GM10266 (cell line): Measurements from ENCODE around the gene SRSF5.

Experiments used
- DNase-seq: peaks from one replicate; pipeline ENCODE4 v3.0.0; 2012; ENCODE audit errors: extremely low spot score
- CTCF ChIP-seq: IDR thresholded peaks from 2 replicates; pipeline ENCODE4 v1.5.1; 2012; ENCODE audit warnings: mild to moderate bottlenecking, low read depth; ENCODE audit not compliant: control insufficient read depth, insufficient read depth; ENCODE audit errors: missing control alignments

The SRSF5 gene

GRCh38 chr14:69749956-69750355, 17.0 kb upstream of the SRSF5 start:
- no peak for DNase-seq
- no peak for TF ChIP-seq CTCF

- no peak for DNase-seq
- TF ChIP-seq CTCF = no peak
Measured at GRCh38 chr14:69750495-69750894, 16.4 kb upstream of the SRSF5 start.

GRCh38 chr14:69752773-69753172, 14.2 kb upstream of the SRSF5 start:
- TF ChIP-seq CTCF = no peak

GRCh38 chr14:69753860-69754259, 13.1 kb upstream of the SRSF5 start:
- DNase-seq = no peak
- no peak for TF ChIP-seq CTCF

More at GRCh38 chr14:69752773-69753172, 14.2 kb upstream of the SRSF5 start:
- no peak for DNase-seq

- TF ChIP-seq CTCF = no peak
- DNase-seq = no peak
Measured at GRCh38 chr14:69754487-69754886, 12.5 kb upstream of the SRSF5 start.

GRCh38 chr14:69755296-69755695, 11.6 kb upstream of the SRSF5 start:
- no peak for DNase-seq
- no peak for TF ChIP-seq CTCF

- DNase-seq = no peak
Measured at GRCh38 chr14:69755784-69756183, 11.2 kb upstream of the SRSF5 start.

More at GRCh38 chr14:69755784-69756183, 11.2 kb upstream of the SRSF5 start:
- no peak for TF ChIP-seq CTCF
